Keratinocyte (primary cell): ENCODE results near the gene DPP10. TPM values are rescaled to one million over a fixed set of nuclear protein-coding genes. Genes with fewer than 3 reads are reported as not detected.

Source experiments
- DNase-seq: peaks from one replicate; pipeline ENCODE4 v3.0.0-alpha.2; 2011; ENCODE audit warnings: low read depth, missing footprints, low spot score
- FAIRE-seq: peaks from 2 replicates; lab custom pipeline; 2011; peaks lifted over from hg19 to GRCh38; lab: Jason Lieb, UNC
- H2AFZ ChIP-seq: 2 replicates; pipeline ENCODE4 v1.6.0; 2012; ENCODE audit warnings: low read length, control low read depth, inconsistent platforms; ENCODE audit not compliant: control insufficient read depth
- H3K27ac ChIP-seq: 2 replicates; pipeline ENCODE4 v1.5.1; 2011; ENCODE audit warnings: low read length; ENCODE audit not compliant: control insufficient read depth, insufficient read depth
- H3K27me3 ChIP-seq: 3 replicates; pipeline ENCODE4 v1.6.0; 2011; ENCODE audit warnings: low read length; ENCODE audit not compliant: control insufficient read depth, insufficient read depth; ENCODE audit errors: extremely low read depth
- H3K36me3 ChIP-seq, 2 experiments: 2 replicates in 1 of 2; 3 replicates in 1 of 2; pipeline ENCODE4 v1.5.1; 2011; ENCODE audit warnings: low read length in 2 of 2, mild to moderate bottlenecking in 1 of 2; ENCODE audit not compliant: control insufficient read depth in 2 of 2, insufficient read depth in 2 of 2; ENCODE audit errors: extremely low read depth in 1 of 2
- H3K4me1 ChIP-seq: 3 replicates; pipeline ENCODE4 v1.5.1; 2011; ENCODE audit warnings: low read length; ENCODE audit not compliant: control insufficient read depth, insufficient read depth; ENCODE audit errors: extremely low read depth
- H3K4me2 ChIP-seq: 3 replicates; pipeline ENCODE4 v1.6.0; 2011; ENCODE audit warnings: low read depth, low read length; ENCODE audit not compliant: control insufficient read depth, insufficient read depth; ENCODE audit errors: extremely low read depth
- H3K4me3 ChIP-seq, 3 experiments: fragments of 200-600 bp in 1 of 3; sonication (generic) in 1 of 3; 2 replicates in 2 of 3; 3 replicates in 1 of 3; pipeline ENCODE4 v1.5.1; 2011 to 2016; ENCODE audit warnings: low read length in 3 of 3, mild to moderate bottlenecking in 3 of 3, control low read depth in 2 of 3, inconsistent platforms in 1 of 3, low read depth in 1 of 3, mixed read lengths in 1 of 3, mixed run types in 1 of 3, moderate library complexity in 1 of 3; ENCODE audit not compliant: control insufficient read depth in 2 of 3, insufficient read depth in 2 of 3; ENCODE audit errors: extremely low read depth in 1 of 3
- H3K79me2 ChIP-seq: 2 replicates; pipeline ENCODE4 v1.6.0; 2012; ENCODE audit warnings: low read length; ENCODE audit not compliant: control insufficient read depth, insufficient read depth
- H3K9ac ChIP-seq: 3 replicates; pipeline ENCODE4 v1.6.0; 2011; ENCODE audit warnings: low read length; ENCODE audit not compliant: control insufficient read depth, insufficient read depth; ENCODE audit errors: extremely low read depth
- H3K9me1 ChIP-seq: 3 replicates; pipeline ENCODE4 v1.6.0; 2011; ENCODE audit warnings: low read length; ENCODE audit not compliant: control insufficient read depth, insufficient read depth; ENCODE audit errors: extremely low read depth
- H3K9me3 ChIP-seq: 2 replicates; pipeline ENCODE4 v1.5.1; 2012; ENCODE audit warnings: low read depth, low read length; ENCODE audit not compliant: control insufficient read depth
- H4K20me1 ChIP-seq: 3 replicates; pipeline ENCODE4 v1.6.0; 2011; ENCODE audit warnings: low read length; ENCODE audit not compliant: control insufficient read depth, insufficient read depth; ENCODE audit errors: extremely low read depth
- EZH2 ChIP-seq: IDR thresholded peaks from one replicate; pipeline ENCODE4 v1.6.1; 2012; ENCODE audit warnings: inconsistent platforms, mild to moderate bottlenecking, low read length, moderate library complexity
- dilution Hi-C: fragments of 300-500 bp; cut with MboI; formaldehyde crosslinking; loops from one replicate; pipeline ENCODE4 v1.7.0; 2020; ENCODE audit warnings: low sequenced_read_pairs; ENCODE audit not compliant: extremely low pct_ligation_motif_present
- polyA plus RNA-seq, 5 experiments: library from polyadenylated mRNA; depleted of rRNA in 3 of 5; stranded (reverse) in 3 of 5; stranded (forward) in 1 of 5; unstranded in 1 of 5; fragments of >200 nt; gene quantifications; 1 replicate in 1 of 5; 2 replicates in 3 of 5; 3 replicates in 1 of 5; pipeline versions ENCODE4 v1.2.1 to v1.2.3, GENCODE V29; 2011 to 2012; ENCODE audit warnings: missing spikeins in 2 of 5, low read depth in 1 of 5, low replicate concordance in 1 of 5
- TF ChIP-seq, protein P1 (sequence below), 3 experiments: IDR thresholded peaks in 1 of 3; conservative IDR thresholded peaks in 1 of 3; optimal IDR thresholded peaks in 1 of 3; 2 replicates in 2 of 3; 3 replicates in 1 of 3; pipeline versions ENCODE3 to v1.5.1; 2011; ENCODE audit warnings: low read length in 3 of 3, mild to moderate bottlenecking in 3 of 3, moderate library complexity in 2 of 3, control low read depth in 1 of 3, inconsistent platforms in 1 of 3; ENCODE audit not compliant: insufficient read depth in 2 of 3; ENCODE audit errors: extremely low read depth in 1 of 3

DPP10 gene
- polyA plus RNA-seq, 1 donor (not counting 4 experiments of a cell fraction or from before 2014, with no cell fraction given), result not detected

DNA sequence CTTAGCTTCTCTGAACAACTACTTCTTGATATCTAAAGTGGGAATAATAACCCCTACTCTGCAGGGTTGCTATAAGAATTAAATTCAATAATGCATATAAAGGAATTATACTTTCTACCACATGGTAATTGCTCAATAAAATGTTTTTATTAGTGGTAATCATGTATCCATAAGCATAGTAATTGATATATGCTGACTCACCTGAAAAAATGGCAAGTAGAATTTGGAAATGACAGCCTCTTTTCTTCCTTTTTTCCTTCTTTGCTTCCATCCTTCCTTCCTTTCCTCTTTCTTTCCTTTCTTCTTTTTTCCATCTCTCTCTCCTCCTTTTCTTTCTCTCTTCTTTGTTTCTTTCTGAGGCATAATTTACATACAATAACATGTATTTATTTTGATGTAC, 65.3 kb downstream of the DPP10 start:
- Histone ChIP-seq H3K79me2 (no peaks in the 10 kb centered on the region), H3K9me3 (no peaks in the 10 kb centered on the region), H4K20me1 (no peaks in the 10 kb centered on the region), H3K27me3 (no peaks in the 10 kb centered on the region), H2AFZ (no peak overlapping the region), H3K36me3 (no peaks in the 10 kb centered on the region), H3K4me1 (no peaks in the 10 kb centered on the region), H3K4me3 (no peak overlapping the region), H3K27ac (no peak overlapping the region), H3K9me1 (no peaks in the 10 kb centered on the region), H3K9ac (no peak overlapping the region), H3K4me2 (no peak overlapping the region)
- no peak for FAIRE-seq
- TF ChIP-seq EZH2, result no peak
- TF ChIP-seq, protein P1, sequence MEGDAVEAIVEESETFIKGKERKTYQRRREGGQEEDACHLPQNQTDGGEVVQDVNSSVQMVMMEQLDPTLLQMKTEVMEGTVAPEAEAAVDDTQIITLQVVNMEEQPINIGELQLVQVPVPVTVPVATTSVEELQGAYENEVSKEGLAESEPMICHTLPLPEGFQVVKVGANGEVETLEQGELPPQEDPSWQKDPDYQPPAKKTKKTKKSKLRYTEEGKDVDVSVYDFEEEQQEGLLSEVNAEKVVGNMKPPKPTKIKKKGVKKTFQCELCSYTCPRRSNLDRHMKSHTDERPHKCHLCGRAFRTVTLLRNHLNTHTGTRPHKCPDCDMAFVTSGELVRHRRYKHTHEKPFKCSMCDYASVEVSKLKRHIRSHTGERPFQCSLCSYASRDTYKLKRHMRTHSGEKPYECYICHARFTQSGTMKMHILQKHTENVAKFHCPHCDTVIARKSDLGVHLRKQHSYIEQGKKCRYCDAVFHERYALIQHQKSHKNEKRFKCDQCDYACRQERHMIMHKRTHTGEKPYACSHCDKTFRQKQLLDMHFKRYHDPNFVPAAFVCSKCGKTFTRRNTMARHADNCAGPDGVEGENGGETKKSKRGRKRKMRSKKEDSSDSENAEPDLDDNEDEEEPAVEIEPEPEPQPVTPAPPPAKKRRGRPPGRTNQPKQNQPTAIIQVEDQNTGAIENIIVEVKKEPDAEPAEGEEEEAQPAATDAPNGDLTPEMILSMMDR (optimal IDR thresholded peaks at IDR 0.05 in 1 of 3, IDR thresholded peaks at IDR 0.05 in 1 of 3, conservative IDR thresholded peaks at IDR 0.05 in 1 of 3; ENCODE audit: extremely low read depth in 1 of 3, insufficient read depth in 2 of 3, low read length in 3 of 3), result no peak
- dilution Hi-C loops, result no loop called here
- no peak for DNase-seq

DNA sequence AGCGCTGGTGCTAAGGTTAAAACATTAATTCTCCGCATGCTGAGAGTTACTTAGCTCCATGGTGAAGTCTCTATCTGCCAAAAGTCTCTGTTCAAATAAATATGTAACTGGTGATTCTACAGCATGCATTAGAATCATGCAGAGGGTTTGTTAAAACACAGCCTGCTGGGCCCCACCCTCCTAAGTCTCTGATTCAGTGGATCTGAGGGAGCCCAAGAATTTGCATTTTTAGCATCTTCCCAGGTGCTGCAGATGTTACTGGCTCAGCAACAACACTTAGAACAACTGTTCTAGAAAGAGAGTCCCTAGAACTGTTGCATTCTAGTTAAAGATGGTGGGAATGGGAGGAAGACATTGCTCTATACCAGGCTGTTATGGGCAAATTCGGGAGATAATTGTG, 73.4 kb downstream of the DPP10 start:
- no peaks in the 10 kb centered on the region for H4K20me1 ChIP-seq
- FAIRE-seq, result no peak
- H3K27ac ChIP-seq, result no peak overlapping the region
- H2AFZ ChIP-seq, result no peak overlapping the region
- no peak overlapping the region for H3K4me3 ChIP-seq
- no peak for TF ChIP-seq EZH2
- TF ChIP-seq, protein P1 (optimal IDR thresholded peaks at IDR 0.05 in 1 of 3, IDR thresholded peaks at IDR 0.05 in 1 of 3, conservative IDR thresholded peaks at IDR 0.05 in 1 of 3; ENCODE audit: extremely low read depth in 1 of 3, insufficient read depth in 2 of 3, low read length in 3 of 3), result no peak
- H3K4me1 ChIP-seq, result no peaks in the 10 kb centered on the region
- no peaks in the 10 kb centered on the region for H3K27me3 ChIP-seq
- no peak overlapping the region for H3K9ac ChIP-seq
- no peaks in the 10 kb centered on the region for H3K79me2 ChIP-seq
- H3K36me3 ChIP-seq, result no peaks in the 10 kb centered on the region
- no peaks in the 10 kb centered on the region for H3K9me3 ChIP-seq
- DNase-seq, result no peak
- H3K4me2 ChIP-seq, result no peak overlapping the region
- H3K9me1 ChIP-seq, result no peaks in the 10 kb centered on the region
- dilution Hi-C loops, result no loop called here
